Keratinocyte (primary cell): ENCODE data around the gene ZNF69. TPM values are rescaled to one million over a fixed set of nuclear protein-coding genes. Genes with fewer than 3 reads are reported as not detected.

ENCODE experiments used
- DNase-seq: peaks from one replicate; pipeline ENCODE4 v3.0.0-alpha.2; 2011; ENCODE audit warnings: low read depth, missing footprints, low spot score
- FAIRE-seq: peaks from 2 replicates; lab custom pipeline; 2011; peaks lifted over from hg19 to GRCh38; lab: Jason Lieb, UNC
- H2AFZ ChIP-seq: 2 replicates; pipeline ENCODE4 v1.6.0; 2012; ENCODE audit warnings: low read length, control low read depth, inconsistent platforms; ENCODE audit not compliant: control insufficient read depth
- H3K27ac ChIP-seq: 2 replicates; pipeline ENCODE4 v1.5.1; 2011; ENCODE audit warnings: low read length; ENCODE audit not compliant: control insufficient read depth, insufficient read depth
- H3K27me3 ChIP-seq: 3 replicates; pipeline ENCODE4 v1.6.0; 2011; ENCODE audit warnings: low read length; ENCODE audit not compliant: control insufficient read depth, insufficient read depth; ENCODE audit errors: extremely low read depth
- H3K36me3 ChIP-seq, 2 experiments: 2 replicates in 1 of 2; 3 replicates in 1 of 2; pipeline ENCODE4 v1.5.1; 2011; ENCODE audit warnings: low read length in 2 of 2, mild to moderate bottlenecking in 1 of 2; ENCODE audit not compliant: control insufficient read depth in 2 of 2, insufficient read depth in 2 of 2; ENCODE audit errors: extremely low read depth in 1 of 2
- H3K4me1 ChIP-seq: 3 replicates; pipeline ENCODE4 v1.5.1; 2011; ENCODE audit warnings: low read length; ENCODE audit not compliant: control insufficient read depth, insufficient read depth; ENCODE audit errors: extremely low read depth
- H3K4me2 ChIP-seq: 3 replicates; pipeline ENCODE4 v1.6.0; 2011; ENCODE audit warnings: low read depth, low read length; ENCODE audit not compliant: control insufficient read depth, insufficient read depth; ENCODE audit errors: extremely low read depth
- H3K4me3 ChIP-seq, 3 experiments: fragments of 200-600 bp in 1 of 3; sonication (generic) in 1 of 3; 2 replicates in 2 of 3; 3 replicates in 1 of 3; pipeline ENCODE4 v1.5.1; 2011 to 2016; ENCODE audit warnings: low read length in 3 of 3, mild to moderate bottlenecking in 3 of 3, control low read depth in 2 of 3, inconsistent platforms in 1 of 3, low read depth in 1 of 3, mixed read lengths in 1 of 3, mixed run types in 1 of 3, moderate library complexity in 1 of 3; ENCODE audit not compliant: control insufficient read depth in 2 of 3, insufficient read depth in 2 of 3; ENCODE audit errors: extremely low read depth in 1 of 3
- H3K79me2 ChIP-seq: 2 replicates; pipeline ENCODE4 v1.6.0; 2012; ENCODE audit warnings: low read length; ENCODE audit not compliant: control insufficient read depth, insufficient read depth
- H3K9ac ChIP-seq: 3 replicates; pipeline ENCODE4 v1.6.0; 2011; ENCODE audit warnings: low read length; ENCODE audit not compliant: control insufficient read depth, insufficient read depth; ENCODE audit errors: extremely low read depth
- H3K9me1 ChIP-seq: 3 replicates; pipeline ENCODE4 v1.6.0; 2011; ENCODE audit warnings: low read length; ENCODE audit not compliant: control insufficient read depth, insufficient read depth; ENCODE audit errors: extremely low read depth
- H3K9me3 ChIP-seq: 2 replicates; pipeline ENCODE4 v1.5.1; 2012; ENCODE audit warnings: low read depth, low read length; ENCODE audit not compliant: control insufficient read depth
- H4K20me1 ChIP-seq: 3 replicates; pipeline ENCODE4 v1.6.0; 2011; ENCODE audit warnings: low read length; ENCODE audit not compliant: control insufficient read depth, insufficient read depth; ENCODE audit errors: extremely low read depth
- EZH2 ChIP-seq: IDR thresholded peaks from one replicate; pipeline ENCODE4 v1.6.1; 2012; ENCODE audit warnings: inconsistent platforms, mild to moderate bottlenecking, low read length, moderate library complexity
- dilution Hi-C: fragments of 300-500 bp; cut with MboI; formaldehyde crosslinking; loops from one replicate; pipeline ENCODE4 v1.7.0; 2020; ENCODE audit warnings: low sequenced_read_pairs; ENCODE audit not compliant: extremely low pct_ligation_motif_present
- polyA plus RNA-seq, 5 experiments: library from polyadenylated mRNA; depleted of rRNA in 3 of 5; stranded (reverse) in 3 of 5; stranded (forward) in 1 of 5; unstranded in 1 of 5; fragments of >200 nt; gene quantifications; 1 replicate in 1 of 5; 2 replicates in 3 of 5; 3 replicates in 1 of 5; pipeline versions ENCODE4 v1.2.1 to v1.2.3, GENCODE V29; 2011 to 2012; ENCODE audit warnings: missing spikeins in 2 of 5, low read depth in 1 of 5, low replicate concordance in 1 of 5
- TF ChIP-seq, protein P1 (sequence below), 3 experiments: IDR thresholded peaks in 1 of 3; conservative IDR thresholded peaks in 1 of 3; optimal IDR thresholded peaks in 1 of 3; 2 replicates in 2 of 3; 3 replicates in 1 of 3; pipeline versions ENCODE3 to v1.5.1; 2011; ENCODE audit warnings: low read length in 3 of 3, mild to moderate bottlenecking in 3 of 3, moderate library complexity in 2 of 3, control low read depth in 1 of 3, inconsistent platforms in 1 of 3; ENCODE audit not compliant: insufficient read depth in 2 of 3; ENCODE audit errors: extremely low read depth in 1 of 3

ZNF69 gene
- polyA plus RNA-seq, 1 donor (not counting 4 experiments of a cell fraction or from before 2014, with no cell fraction given) = 0.56 TPM

DNA sequence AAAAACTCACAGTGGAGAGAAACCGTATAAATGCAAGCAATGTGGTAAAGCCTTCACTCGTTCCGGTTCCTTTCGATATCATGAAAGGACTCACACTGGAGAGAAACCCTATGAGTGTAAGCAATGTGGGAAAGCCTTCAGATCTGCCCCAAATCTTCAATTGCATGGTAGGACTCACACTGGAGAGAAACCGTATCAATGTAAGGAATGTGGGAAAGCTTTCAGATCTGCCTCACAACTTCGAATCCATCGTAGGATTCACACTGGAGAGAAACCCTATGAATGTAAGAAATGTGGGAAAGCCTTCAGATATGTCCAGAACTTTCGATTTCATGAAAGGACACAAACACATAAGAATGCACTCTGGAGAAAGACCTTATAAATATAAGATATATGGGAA lies 19.4 kb upstream of the ZNF69 start:
- Histone ChIP-seq H3K4me2 (no peak overlapping the region), H3K36me3 (no peaks in the 10 kb centered on the region), H3K4me3 (no peak overlapping the region), H3K9me1 (no peaks in the 10 kb centered on the region), H4K20me1 (no peaks in the 10 kb centered on the region), H3K79me2 (no peaks in the 10 kb centered on the region), H2AFZ (no peak overlapping the region), H3K27me3 (no peaks in the 10 kb centered on the region), H3K27ac (no peak overlapping the region), H3K9ac (no peak overlapping the region), H3K9me3 (peaks cover 16% of the 10 kb centered on the region), H3K4me1 (no peaks in the 10 kb centered on the region)
- dilution Hi-C loops = no loop called here
- FAIRE-seq (no peak), DNase-seq (no peak)
- TF ChIP-seq, protein P1, sequence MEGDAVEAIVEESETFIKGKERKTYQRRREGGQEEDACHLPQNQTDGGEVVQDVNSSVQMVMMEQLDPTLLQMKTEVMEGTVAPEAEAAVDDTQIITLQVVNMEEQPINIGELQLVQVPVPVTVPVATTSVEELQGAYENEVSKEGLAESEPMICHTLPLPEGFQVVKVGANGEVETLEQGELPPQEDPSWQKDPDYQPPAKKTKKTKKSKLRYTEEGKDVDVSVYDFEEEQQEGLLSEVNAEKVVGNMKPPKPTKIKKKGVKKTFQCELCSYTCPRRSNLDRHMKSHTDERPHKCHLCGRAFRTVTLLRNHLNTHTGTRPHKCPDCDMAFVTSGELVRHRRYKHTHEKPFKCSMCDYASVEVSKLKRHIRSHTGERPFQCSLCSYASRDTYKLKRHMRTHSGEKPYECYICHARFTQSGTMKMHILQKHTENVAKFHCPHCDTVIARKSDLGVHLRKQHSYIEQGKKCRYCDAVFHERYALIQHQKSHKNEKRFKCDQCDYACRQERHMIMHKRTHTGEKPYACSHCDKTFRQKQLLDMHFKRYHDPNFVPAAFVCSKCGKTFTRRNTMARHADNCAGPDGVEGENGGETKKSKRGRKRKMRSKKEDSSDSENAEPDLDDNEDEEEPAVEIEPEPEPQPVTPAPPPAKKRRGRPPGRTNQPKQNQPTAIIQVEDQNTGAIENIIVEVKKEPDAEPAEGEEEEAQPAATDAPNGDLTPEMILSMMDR (optimal IDR thresholded peaks at IDR 0.05 in 1 of 3, IDR thresholded peaks at IDR 0.05 in 1 of 3, conservative IDR thresholded peaks at IDR 0.05 in 1 of 3; ENCODE audit: extremely low read depth in 1 of 3, insufficient read depth in 2 of 3, low read length in 3 of 3) = no peak
- TF ChIP-seq EZH2 = no peak

DNA sequence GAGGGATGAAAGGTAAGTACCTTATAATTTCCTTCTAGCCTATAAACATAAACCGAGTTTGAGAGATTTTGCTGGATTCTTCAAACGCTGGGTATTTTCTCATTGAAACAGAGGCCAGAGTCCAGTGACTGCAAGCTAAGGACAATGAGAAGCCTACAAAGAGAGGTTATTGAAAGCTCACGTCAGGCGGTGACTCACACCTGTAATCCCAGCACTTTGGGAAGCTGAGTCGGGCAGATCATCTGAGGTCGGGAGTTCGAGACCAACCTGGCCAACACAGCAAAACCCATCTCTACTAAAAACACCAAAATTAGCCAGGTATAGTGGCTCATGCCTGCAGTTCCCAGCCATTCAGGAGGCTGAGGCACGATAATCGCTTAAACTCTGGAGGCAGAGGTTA lies 15.0 kb upstream of the ZNF69 start:
- dilution Hi-C loops = no loop called here
- H3K4me1 ChIP-seq = no peaks in the 10 kb centered on the region
- no peak overlapping the region for H3K27ac ChIP-seq
- H3K4me3 ChIP-seq = no peak overlapping the region
- H3K9me3 ChIP-seq = peaks cover 11% of the 10 kb centered on the region
- FAIRE-seq (no peak), DNase-seq (no peak)
- H3K27me3 ChIP-seq = no peaks in the 10 kb centered on the region
- no peaks in the 10 kb centered on the region for H4K20me1 ChIP-seq
- no peaks in the 10 kb centered on the region for H3K36me3 ChIP-seq
- H3K4me2 ChIP-seq = no peak overlapping the region
- no peak overlapping the region for H2AFZ ChIP-seq
- no peaks in the 10 kb centered on the region for H3K79me2 ChIP-seq
- no peaks in the 10 kb centered on the region for H3K9me1 ChIP-seq
- no peak overlapping the region for H3K9ac ChIP-seq
- TF ChIP-seq EZH2 = no peak
- TF ChIP-seq, protein P1 (optimal IDR thresholded peaks at IDR 0.05 in 1 of 3, IDR thresholded peaks at IDR 0.05 in 1 of 3, conservative IDR thresholded peaks at IDR 0.05 in 1 of 3; ENCODE audit: extremely low read depth in 1 of 3, insufficient read depth in 2 of 3, low read length in 3 of 3) = no peak
